GM12891 (cell line): ENCODE data around the gene DISP3.

Experiments used
- POLR2A ChIP-seq: IDR thresholded peaks from 2 replicates; pipeline ENCODE4 v1.6.1; 2011; ENCODE audit warnings: low read depth, low read length, control low read depth
- POLR2AphosphoS5 ChIP-seq: IDR thresholded peaks from 2 replicates; pipeline ENCODE4 v1.6.1; 2011; ENCODE audit warnings: low read depth, low read length, control low read depth
- POU2F2 ChIP-seq: IDR thresholded peaks from 2 replicates; pipeline ENCODE4 v1.6.1; 2011; ENCODE audit warnings: low read depth, mild to moderate bottlenecking, control low read depth, low read length, moderate library complexity
- SPI1 ChIP-seq: IDR thresholded peaks from 2 replicates; pipeline ENCODE4 v1.6.1; 2011; ENCODE audit warnings: low read depth, low read length, control low read depth
- TAF1 ChIP-seq: IDR thresholded peaks from 2 replicates; pipeline ENCODE4 v1.6.1; 2011; ENCODE audit warnings: low read depth, low read length, control low read depth

DNA sequence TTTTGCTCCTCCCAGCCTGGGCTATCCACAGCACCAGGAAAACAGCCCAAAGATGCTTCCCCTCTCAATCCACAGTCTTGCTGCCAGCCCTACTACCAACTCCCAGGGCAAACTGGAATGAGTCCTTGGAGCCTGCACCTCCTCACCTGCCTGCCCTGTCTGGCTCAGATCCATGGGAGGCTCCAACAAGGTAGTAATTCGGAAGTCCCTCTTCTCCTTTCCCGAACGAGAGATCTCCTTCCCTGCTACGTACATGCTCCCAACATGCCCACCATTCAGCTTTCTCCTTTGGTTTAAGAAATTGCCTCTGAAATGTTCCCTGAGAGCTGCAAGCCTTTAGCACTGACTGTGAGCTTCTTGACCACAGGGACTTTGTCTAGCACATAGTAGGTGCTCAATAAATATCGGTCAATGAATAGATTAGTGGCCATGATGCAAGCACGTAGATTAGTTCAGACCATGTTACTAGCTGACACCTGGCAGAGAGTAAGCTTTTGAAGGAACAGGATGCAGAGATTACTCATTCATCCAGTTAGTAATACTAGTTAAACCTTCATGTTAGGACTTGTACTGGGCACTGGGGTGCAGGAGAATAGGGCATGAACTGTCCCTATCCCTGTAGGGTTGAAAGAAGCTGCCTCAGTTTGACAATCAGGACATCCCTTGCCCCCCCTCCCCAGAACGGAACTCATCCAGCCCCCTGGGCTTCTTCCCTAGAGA, 80.1 kb downstream of the DISP3 start:
- no peak for TF ChIP-seq POLR2A
- TF ChIP-seq POLR2AphosphoS5, result no peak
- no peak for TF ChIP-seq TAF1
- TF ChIP-seq SPI1, result no peak
- no peak for TF ChIP-seq POU2F2
